MM.1S (cell line): ENCODE measurements around the gene UXS1.

ENCODE experiments used
- DNase-seq: peaks from one replicate; pipeline ENCODE4 v3.0.0-alpha.2; 2015
- H2AFZ ChIP-seq: fragments of 300-600 bp; sonication (generic); 2 replicates; pipeline ENCODE4 v1.6.0; 2016; ENCODE audit warnings: antibody characterized with exemption, low read length
- H3F3A ChIP-seq: fragments of 300-600 bp; sonication (generic); 2 replicates; pipeline ENCODE4 v1.6.1; 2016; ENCODE audit warnings: mild to moderate bottlenecking, antibody characterized with exemption, low read length, moderate library complexity, mixed read lengths; ENCODE audit not compliant: insufficient read depth
- H3K27ac ChIP-seq: fragments of 300-600 bp; sonication (generic); 2 replicates; pipeline ENCODE4 v1.5.1; 2016; ENCODE audit warnings: mild to moderate bottlenecking, low read length
- H3K27me3 ChIP-seq: fragments of 300-600 bp; sonication (generic); replicated peaks from 2 replicates; pipeline ENCODE4 v1.6.0; 2016; ENCODE audit warnings: low read length; ENCODE audit not compliant: insufficient read depth
- H3K36me3 ChIP-seq: fragments of 300-600 bp; sonication (generic); replicated peaks from 2 replicates; pipeline ENCODE4 v1.6.1; 2016; ENCODE audit warnings: mild to moderate bottlenecking, low read length, mixed read lengths; ENCODE audit not compliant: insufficient read depth
- H3K4me1 ChIP-seq: fragments of 300-600 bp; sonication (generic); 2 replicates; pipeline ENCODE4 v1.6.1; 2016; ENCODE audit warnings: low read length, mixed read lengths
- H3K4me2 ChIP-seq: fragments of 300-600 bp; sonication (generic); 2 replicates; pipeline ENCODE4 v1.6.0; 2016; ENCODE audit warnings: low read depth, low read length
- H3K4me3 ChIP-seq: fragments of 300-600 bp; sonication (generic); 2 replicates; pipeline ENCODE4 v1.5.1; 2016; ENCODE audit warnings: low read length, mixed read lengths
- H3K79me2 ChIP-seq: fragments of 300-600 bp; sonication (generic); 2 replicates; pipeline ENCODE4 v1.6.1; 2016; ENCODE audit warnings: mixed run types, low read length, mixed read lengths
- H3K9ac ChIP-seq: fragments of 300-600 bp; sonication (generic); 2 replicates; pipeline ENCODE4 v1.6.1; 2016; ENCODE audit warnings: low read length, mixed read lengths
- H3K9me2 ChIP-seq: fragments of 300-600 bp; sonication (generic); replicated peaks from 2 replicates; pipeline ENCODE4 v1.6.1; 2016; ENCODE audit warnings: mild to moderate bottlenecking, low read length, mixed read lengths; ENCODE audit not compliant: insufficient read depth
- H3K9me3 ChIP-seq: fragments of 300-600 bp; sonication (generic); replicated peaks from 2 replicates; pipeline ENCODE4 v1.6.1; 2016; ENCODE audit warnings: mild to moderate bottlenecking, low read length, mixed read lengths; ENCODE audit not compliant: insufficient read depth
- H4K20me1 ChIP-seq: fragments of 300-600 bp; sonication (generic); 2 replicates; pipeline ENCODE4 v1.6.1; 2016; ENCODE audit warnings: mild to moderate bottlenecking, low read length, moderate library complexity, mixed read lengths; ENCODE audit not compliant: insufficient read depth
- CTCF ChIP-seq: fragments of 300-600 bp; sonication (generic); IDR thresholded peaks from 2 replicates; pipeline ENCODE4 v1.5.1; 2016; ENCODE audit warnings: antibody characterized with exemption, low read length, mixed read lengths
- EZH2 ChIP-seq: fragments of 300-600 bp; sonication (generic); optimal IDR thresholded peaks from 2 replicates; pipeline ENCODE3; 2017; ENCODE audit warnings: low read depth, mild to moderate bottlenecking, antibody characterized with exemption, low read length, mixed read lengths
- EZH2phosphoT487 ChIP-seq: fragments of 300-600 bp; sonication (generic); IDR thresholded peaks from 2 replicates; pipeline ENCODE4 v1.6.1; 2018; ENCODE audit warnings: antibody characterized with exemption, low read length

The UXS1 gene

GRCh38 chr2:106208874-106209273 is 14.8 kb upstream of the UXS1 start:
- H3F3A ChIP-seq = no peaks in the 10 kb centered on the region
- no peak overlapping the region for H3K9ac ChIP-seq
- H3K9me2 ChIP-seq = no peaks in the 10 kb centered on the region
- no peak overlapping the region for H3K27ac ChIP-seq
- H3K4me1 ChIP-seq = no peaks in the 10 kb centered on the region
- no peaks in the 10 kb centered on the region for H3K27me3 ChIP-seq
- no peaks in the 10 kb centered on the region for H3K36me3 ChIP-seq
- H4K20me1 ChIP-seq = no peaks in the 10 kb centered on the region
- no peaks in the 10 kb centered on the region for H3K79me2 ChIP-seq
- no peak for DNase-seq
- H3K9me3 ChIP-seq = no peaks in the 10 kb centered on the region
- no peak overlapping the region for H3K4me2 ChIP-seq
- H2AFZ ChIP-seq = no peak overlapping the region
- no peak overlapping the region for H3K4me3 ChIP-seq
- no peak for TF ChIP-seq CTCF
- TF ChIP-seq EZH2 = no peak
- TF ChIP-seq EZH2phosphoT487 = no peak

GRCh38 chr2:106208399-106208798 is 14.3 kb upstream of the UXS1 start:
- H3K79me2 ChIP-seq = no peaks in the 10 kb centered on the region
- H3K9ac ChIP-seq = no peak overlapping the region
- TF ChIP-seq EZH2 (no peak), CTCF (no peak), EZH2phosphoT487 (no peak)
- H3K4me1 ChIP-seq = no peaks in the 10 kb centered on the region
- H2AFZ ChIP-seq = no peak overlapping the region
- no peaks in the 10 kb centered on the region for H3K9me2 ChIP-seq
- DNase-seq = no peak
- no peaks in the 10 kb centered on the region for H3K36me3 ChIP-seq
- H3K27me3 ChIP-seq = no peaks in the 10 kb centered on the region
- no peak overlapping the region for H3K27ac ChIP-seq
- H3F3A ChIP-seq = no peaks in the 10 kb centered on the region
- no peaks in the 10 kb centered on the region for H4K20me1 ChIP-seq
- no peaks in the 10 kb centered on the region for H3K9me3 ChIP-seq
- no peak overlapping the region for H3K4me3 ChIP-seq
- H3K4me2 ChIP-seq = no peak overlapping the region

GRCh38 chr2:106207246-106207645 is 13.1 kb upstream of the UXS1 start:
- H3K9me2 ChIP-seq = no peaks in the 10 kb centered on the region
- TF ChIP-seq CTCF (no peak), EZH2 (no peak), EZH2phosphoT487 (no peak)
- H3K4me2 ChIP-seq = no peak overlapping the region
- no peaks in the 10 kb centered on the region for H3K36me3 ChIP-seq
- no peaks in the 10 kb centered on the region for H3K4me1 ChIP-seq
- H3K9ac ChIP-seq = no peak overlapping the region
- no peaks in the 10 kb centered on the region for H3K9me3 ChIP-seq
- H3K79me2 ChIP-seq = no peaks in the 10 kb centered on the region
- no peak overlapping the region for H3K4me3 ChIP-seq
- H4K20me1 ChIP-seq = no peaks in the 10 kb centered on the region
- H3K27me3 ChIP-seq = no peaks in the 10 kb centered on the region
- no peak overlapping the region for H2AFZ ChIP-seq
- no peak for DNase-seq
- H3K27ac ChIP-seq = no peak overlapping the region
- no peaks in the 10 kb centered on the region for H3F3A ChIP-seq
